ENCODE data around the gene TRIM54.
"Not testable (repeated sequence)": the region's sequence is repeated elsewhere in the genome, so short reads cannot be mapped to it uniquely, and the experiment has no call there.

The TRIM54 gene

GRCh38 chr2:27261241-27261925, 20.8 kb upstream of the TRIM54 start:
- DNase-seq, result no peak

GRCh38 chr2:27261926-27262298, 20.3 kb upstream of the TRIM54 start:
- DNase-seq, result no peak

DNA sequence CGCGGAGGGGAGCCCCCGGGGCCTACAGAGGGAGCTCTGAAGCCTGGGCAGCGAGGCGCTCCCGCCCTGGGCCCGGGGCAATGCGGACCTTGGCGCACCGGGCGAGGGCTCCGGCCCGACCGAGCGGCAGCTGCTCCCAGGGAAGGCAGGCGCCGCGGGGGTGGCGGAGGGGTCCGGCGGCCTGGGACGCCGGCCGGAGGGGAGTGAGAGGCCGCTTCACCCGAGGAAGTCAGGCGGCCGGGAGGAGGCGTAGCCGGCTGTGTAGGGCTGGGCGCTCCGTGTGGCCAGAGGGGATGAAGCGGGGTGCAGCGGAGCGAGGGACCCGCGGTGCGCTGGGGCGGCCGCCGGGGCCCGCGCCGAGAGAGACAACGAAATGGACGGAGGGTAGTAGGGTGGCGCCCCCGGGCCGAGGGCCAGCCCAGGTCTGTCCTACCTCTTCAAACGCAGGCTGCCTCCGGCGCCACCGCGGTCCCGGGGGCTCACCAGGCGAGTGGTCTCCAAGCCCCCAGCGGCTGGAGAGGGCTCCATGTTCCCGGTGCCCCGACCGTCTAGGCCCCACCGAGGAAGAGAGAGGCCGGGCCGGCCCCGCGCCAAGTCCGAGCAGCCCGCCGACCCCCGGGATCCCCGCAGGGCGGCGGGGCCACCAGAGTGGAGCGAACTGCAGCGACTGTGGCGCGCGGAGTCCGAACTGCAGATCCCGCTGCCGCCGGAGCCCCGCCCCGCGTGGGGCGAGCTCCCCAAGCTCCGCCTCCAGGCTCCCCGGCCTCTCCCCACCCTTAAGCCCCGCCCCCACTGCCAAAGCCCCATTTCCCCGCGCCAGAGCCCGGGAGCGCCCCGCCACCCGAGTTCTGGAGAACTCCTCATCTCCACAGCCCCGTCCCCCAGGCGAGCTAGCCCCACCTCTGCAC, 19.6 kb upstream of the TRIM54 start, which contains the start of gene SLC30A3:
Gene SLC30A3, minus strand, starts transcription at position 669 of the 908 bp plus-strand sequence. Its CDS starts 141 bp downstream, at position 528.
- DNase-seq, result no peak

- no peak for DNase-seq
Measured at GRCh38 chr2:27263287-27264252, 18.7 kb upstream of the TRIM54 start.

DNA sequence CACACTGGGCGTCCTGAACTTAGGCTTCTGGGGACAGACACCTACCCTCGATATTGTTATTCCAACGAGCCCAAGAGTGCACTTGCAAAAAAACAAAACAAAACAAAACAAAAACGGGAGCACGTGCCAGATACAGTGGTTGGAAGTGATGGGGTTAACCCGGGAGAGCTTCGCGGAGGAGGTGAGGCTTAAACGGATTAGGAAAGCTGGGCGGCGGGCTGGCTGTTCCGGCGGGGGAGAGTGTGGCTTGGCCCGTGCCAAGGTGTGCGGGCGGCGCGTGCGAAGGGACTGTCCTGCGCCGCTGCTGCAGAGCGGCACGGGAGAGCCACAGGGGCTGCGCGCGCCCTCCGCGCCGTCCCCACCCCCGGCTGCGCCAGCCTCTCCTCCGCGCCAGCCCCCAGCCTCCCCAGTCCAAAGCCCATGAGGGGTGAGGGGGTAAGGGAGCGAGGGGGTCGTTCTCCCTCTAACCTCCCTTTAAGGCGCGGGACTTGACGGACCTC, 17.9 kb upstream of the TRIM54 start:
- DNase-seq, result no peak

- no peak for DNase-seq
Measured at GRCh38 chr2:27264753-27265535, 17.3 kb upstream of the TRIM54 start.

DNA sequence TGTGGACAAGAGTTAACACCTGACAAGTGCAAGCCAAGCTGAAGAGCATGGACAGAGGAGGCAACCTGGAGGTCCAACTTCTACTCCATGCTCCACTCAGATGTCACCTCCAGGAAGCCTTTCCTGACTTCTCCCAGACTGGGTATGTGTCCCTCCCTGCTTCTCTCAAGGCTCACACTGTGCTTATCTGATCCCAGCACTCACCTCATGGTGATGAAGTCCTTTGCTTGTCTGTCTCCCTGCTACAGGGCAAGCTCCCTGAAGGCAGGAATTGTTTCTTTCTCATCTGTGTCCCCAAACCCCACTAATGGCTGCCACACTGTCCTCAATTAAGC, 16.7 kb upstream of the TRIM54 start:
- no peak for DNase-seq

GRCh38 chr2:27268296-27268695, 13.9 kb upstream of the TRIM54 start:
- DNase-seq, result not testable (repeated sequence)

DNA sequence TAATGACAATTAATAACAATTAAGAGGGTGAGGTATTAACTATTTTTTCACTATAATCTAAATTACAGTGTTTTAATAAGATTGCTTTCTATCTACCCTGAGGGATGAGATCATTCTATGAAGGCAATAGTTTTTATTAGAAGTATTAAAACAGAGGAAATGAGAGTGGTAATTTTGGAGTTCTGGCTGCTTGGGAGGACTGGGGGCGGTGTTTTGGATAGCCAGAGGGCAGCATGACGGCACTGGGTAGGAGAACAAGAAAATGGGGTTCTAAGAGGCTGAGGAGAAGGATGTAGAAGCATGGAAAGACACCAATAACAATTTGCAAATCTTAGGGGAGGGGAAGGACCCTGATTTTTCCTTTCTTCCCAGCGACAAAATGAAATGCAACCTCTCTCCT, 12.1 kb upstream of the TRIM54 start:
- no peak for DNase-seq

- DNase-seq, result no peak
Measured at GRCh38 chr2:27270670-27271069, 11.6 kb upstream of the TRIM54 start.

DNA sequence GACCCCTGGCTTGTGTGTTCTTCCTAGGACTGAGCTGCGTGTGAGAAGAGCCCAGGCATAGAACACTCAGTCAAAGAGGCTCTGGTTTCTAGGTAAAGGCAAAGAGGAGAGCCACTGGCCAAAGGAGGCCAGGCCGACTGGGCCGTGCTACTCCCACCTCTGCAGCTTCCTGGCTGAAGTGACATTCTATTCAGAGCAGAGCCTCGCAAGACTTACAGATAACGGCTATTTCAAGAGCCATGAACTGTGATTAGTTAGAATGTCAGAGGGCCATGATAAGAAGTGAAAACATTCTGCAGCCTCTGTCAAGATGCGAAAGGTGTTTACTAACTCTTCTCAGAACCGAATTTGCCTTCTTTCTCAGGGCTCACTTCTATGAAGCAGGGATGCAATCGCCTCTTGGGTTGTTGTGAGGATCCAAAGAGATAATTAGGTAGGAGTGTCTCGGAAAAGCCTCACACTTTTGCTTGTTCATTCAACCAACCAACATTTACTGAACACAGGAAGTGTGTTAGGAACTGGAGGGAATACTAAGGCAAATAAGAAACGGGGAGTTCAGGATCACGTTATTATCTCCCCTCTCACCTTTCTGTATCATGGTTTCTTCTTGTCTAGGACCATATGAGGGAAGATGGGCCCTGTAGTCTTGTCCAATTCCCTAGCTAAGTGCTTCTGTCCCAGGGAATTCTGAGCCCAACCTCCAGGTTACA, 10.4 kb upstream of the TRIM54 start:
- no peak for DNase-seq

DNA sequence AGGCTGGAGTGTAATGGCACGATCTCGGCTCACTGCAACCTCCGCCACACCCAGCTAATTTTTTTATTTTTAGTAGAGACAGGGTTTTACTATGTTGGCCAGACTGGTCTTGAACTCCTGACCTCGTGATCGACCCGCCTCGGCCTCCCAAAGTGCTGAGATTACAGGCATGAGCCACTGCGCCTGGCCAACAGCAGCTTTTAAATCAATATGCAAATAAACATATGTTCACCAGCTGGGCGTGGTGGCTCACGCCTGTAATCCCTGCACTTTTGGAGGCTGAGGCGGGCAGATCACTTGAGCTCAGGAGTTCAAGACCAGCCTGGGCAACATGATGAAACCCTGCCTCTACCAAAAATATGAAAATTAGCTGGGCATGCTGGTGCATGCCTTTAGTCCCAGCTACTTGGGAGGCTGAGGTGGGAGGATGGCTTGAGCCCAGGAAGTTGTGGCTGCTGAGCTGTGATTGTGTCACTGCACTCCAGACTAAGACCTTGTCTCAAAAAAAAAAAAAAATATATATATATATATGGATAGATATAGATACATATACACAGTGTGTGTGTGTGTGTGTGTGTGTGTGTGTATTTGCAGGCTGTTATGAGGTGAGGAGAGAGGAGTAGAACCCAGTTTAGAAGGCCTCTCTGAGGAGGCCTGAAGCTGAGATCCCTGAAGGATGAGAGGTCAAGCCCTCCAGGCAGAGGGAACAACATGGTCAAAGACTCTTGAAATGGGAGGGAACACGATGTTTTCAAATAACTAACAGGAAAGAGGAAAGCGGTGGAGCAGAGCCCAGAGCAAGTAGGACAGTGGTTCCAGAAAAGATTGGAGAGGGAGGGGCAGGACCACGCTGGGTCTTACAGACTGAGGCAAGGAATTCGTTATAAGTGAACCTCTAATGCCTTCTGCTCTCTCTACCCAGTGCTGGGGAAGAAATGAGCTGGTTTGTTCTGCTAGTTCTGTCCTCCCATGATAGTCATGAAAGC, 9.4 kb upstream of the TRIM54 start:
- DNase-seq, result not testable (repeated sequence)

DNA sequence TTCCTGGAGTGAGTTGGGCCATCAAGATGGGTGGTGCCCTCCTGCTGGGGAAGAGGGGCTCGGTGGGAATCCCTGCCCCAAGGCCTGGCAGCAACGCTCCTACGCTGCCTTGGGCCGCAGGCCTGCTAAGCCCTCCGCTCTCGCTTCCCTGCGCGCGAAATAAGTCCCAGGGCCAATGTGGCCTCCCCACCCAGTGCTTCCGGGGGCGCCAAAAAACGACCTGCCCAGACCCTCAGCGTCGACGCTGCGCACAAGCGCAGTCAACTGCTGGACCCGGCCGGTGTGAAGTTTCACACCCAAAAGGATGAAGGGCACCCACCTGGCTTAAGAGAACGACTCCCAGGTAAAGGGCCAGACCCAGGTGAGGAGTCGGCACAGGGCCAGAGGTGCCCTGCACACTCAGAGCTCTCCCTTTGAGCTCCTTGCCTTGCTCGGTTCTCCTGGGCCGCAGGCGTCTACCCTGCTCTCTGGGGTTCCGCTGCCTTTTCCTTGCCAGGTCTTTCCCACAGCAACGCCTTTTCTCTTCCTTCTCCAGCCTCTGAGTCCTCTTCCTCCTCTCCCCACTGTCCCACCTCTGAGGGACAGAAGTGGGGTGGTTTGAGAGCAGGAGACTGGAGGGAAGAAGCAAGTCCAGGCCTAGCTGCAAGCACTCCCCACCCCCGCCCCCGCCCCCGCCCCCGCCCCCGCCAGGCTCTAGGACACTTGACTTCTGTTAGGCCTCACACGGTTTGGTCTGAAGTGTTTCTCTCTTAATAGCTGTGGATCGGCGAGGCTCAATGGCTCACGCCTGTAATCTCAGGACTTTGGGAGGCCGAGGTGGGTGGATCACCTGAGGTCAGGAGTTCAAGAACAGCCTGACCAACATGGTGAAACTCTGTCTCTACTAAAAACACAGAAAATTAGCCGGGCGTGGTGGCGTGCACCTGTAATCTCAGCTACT, 6.7 kb upstream of the TRIM54 start, which contains the start of gene DNAJC5G:
Gene DNAJC5G, plus strand, starts transcription at position 223 of the 940 bp plus-strand sequence. CDS start 1,296 bp downstream, outside the sequence.
- no peak for DNase-seq

GRCh38 chr2:27278010-27278409, 4.2 kb upstream of the TRIM54 start:
- DNase-seq, result no peak

GRCh38 chr2:27280826-27281225, 1.4 kb upstream of the TRIM54 start:
- no peak for DNase-seq

DNA sequence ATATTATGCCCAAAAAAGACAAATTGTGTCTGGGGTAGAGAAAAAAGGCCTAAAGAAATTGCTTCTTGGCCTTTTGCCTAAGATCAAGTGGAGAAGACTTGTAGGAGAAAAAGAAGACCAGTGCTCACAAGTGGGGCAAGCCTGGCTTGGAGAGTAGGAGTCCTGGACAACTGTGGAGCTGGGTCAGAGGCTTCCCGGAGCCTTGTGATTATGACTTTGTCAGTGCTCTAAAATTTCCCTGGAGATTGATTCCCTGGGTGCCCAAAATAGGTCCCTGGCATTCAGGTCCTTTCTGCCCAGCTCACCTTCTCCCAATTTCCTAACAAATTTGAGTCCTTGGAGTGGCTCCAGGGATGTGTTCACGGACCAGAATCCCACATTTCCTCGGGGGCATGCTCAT, 787 bp upstream of the TRIM54 start:
- no peak for DNase-seq

DNA sequence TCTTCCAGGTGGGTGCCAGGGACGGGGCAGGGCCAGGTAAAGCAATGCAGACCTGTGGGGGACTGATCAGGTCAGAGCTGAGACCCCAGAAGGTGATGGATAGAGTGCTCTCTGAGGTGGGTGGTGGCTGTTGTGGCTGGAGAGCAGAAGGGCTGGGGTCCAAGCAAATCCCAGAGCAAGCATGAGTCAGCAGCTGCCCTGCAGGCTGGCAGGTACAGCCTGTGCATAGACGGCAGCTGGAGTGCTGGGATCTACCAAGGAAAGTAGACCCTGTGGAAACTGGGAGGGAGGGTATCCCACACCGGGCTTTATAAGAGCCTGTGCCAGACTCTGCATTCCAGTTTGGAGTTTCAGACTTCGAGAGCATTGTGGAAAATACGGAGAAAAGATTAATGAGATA, 663 bp downstream of the TRIM54 start:
- DNase-seq, result no peak

DNA sequence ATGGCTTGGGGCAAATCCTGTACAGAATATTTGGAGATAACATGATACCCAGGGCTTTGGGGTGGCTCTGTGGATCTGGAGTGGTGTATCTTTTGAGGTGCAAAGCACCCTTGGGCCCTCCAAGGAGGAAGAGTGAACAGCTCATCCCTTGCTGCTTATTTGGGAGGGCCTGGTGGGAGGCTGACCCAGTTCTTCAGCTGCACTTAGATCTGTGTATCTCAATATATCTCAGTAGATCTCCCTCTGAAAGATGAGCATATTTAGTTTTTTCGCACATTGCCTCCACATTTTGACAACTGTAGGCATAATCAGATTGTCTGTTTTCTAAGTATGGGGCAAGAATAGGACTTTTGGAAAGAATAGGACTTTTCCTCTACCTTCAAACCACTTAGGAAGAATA, 2.8 kb downstream of the TRIM54 start:
- no peak for DNase-seq

DNA sequence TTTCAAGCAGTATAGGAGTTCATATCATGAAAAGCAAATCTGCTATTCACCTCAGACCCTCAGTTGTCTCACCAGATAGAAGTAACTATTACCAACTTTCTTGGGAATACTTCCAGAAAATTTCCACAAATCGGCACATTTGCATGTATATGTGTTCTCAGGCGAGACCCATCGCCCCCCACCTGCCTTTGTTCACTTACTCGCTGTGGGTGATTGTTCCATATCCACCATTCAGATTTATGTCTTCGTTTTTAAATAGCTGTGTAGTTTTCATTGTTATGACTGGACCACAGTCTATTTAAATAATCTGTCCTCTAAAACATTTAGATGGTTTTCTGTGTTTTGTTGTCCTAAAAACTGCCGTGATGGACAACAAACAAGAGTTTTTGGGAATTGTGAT, 3.3 kb downstream of the TRIM54 start:
- DNase-seq, result no peak

All from GOT3 (cell line).